HEK293 (cell line): ENCODE measurements around the gene ACTL8.

Source experiments
- PBX3 ChIP-seq: sonication (generic); formaldehyde crosslinking; IDR thresholded peaks from 2 replicates; pipeline ENCODE4 v1.8.1; 2022; ENCODE audit warnings: mild to moderate bottlenecking, moderate library complexity, missing genetic modification reagents
- PRDM2 ChIP-seq: fragments of 450-650 bp; formaldehyde crosslinking; IDR thresholded peaks from 2 replicates; pipeline ENCODE4 v1.5.1; 2016; ENCODE audit warnings: missing biosample characterization, missing genetic modification characterization, borderline replicate concordance
- REST ChIP-seq: fragments of 450-650 bp; formaldehyde crosslinking; IDR thresholded peaks from 2 replicates; pipeline ENCODE4 v1.5.1; 2016; ENCODE audit warnings: missing biosample characterization, missing genetic modification characterization
- ZBTB21 ChIP-seq: fragments of 450-650 bp; formaldehyde crosslinking; IDR thresholded peaks from 2 replicates; pipeline ENCODE4 v1.5.1; 2017; ENCODE audit warnings: missing biosample characterization, missing genetic modification characterization
- ZNF146 ChIP-seq: fragments of 450-650 bp; formaldehyde crosslinking; IDR thresholded peaks from 2 replicates; pipeline ENCODE4 v1.5.1; 2016; ENCODE audit warnings: missing biosample characterization, missing genetic modification characterization
- ZNF555 ChIP-seq: fragments of 450-650 bp; formaldehyde crosslinking; conservative IDR thresholded peaks from 2 replicates; pipeline ENCODE4 v1.5.1; 2017; ENCODE audit warnings: missing biosample characterization, mild to moderate bottlenecking, missing genetic modification characterization, inconsistent platforms
- ZNF777 ChIP-seq: fragments of 450-650 bp; formaldehyde crosslinking; IDR thresholded peaks from 2 replicates; pipeline ENCODE4 v1.5.1; 2017; ENCODE audit warnings: missing biosample characterization, missing genetic modification characterization, borderline replicate concordance
- ZSCAN23 ChIP-seq: fragments of 450-650 bp; formaldehyde crosslinking; IDR thresholded peaks from 2 replicates; pipeline ENCODE4 v1.5.1; 2016; ENCODE audit warnings: missing biosample characterization, missing genetic modification characterization
- TF ChIP-seq, protein P1 (sequence below): fragments of 450-650 bp; formaldehyde crosslinking; IDR thresholded peaks from 2 replicates; pipeline ENCODE4 v1.5.1; 2016; ENCODE audit warnings: missing biosample characterization, missing genetic modification characterization
- TF ChIP-seq, protein P2 (sequence below): fragments of 450-650 bp; formaldehyde crosslinking; IDR thresholded peaks from 2 replicates; pipeline ENCODE4 v1.5.1; 2016; ENCODE audit warnings: missing biosample characterization, missing genetic modification characterization

DNA sequence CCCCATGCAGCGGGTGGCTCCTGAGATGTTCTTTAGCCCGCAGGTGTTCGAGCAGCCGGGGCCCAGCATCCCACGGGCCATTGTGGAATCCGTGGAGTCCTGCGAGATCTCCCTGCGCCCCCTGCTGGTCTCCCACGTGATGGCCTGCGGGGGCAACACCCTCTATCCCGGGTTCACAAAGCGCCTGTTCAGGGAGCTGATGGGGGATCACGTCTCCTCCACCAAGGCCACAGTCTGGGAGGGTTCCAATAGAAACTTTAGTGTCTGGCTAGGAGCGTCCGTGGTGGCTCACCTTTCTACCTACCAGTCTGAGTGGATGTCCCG lies 71.0 kb downstream of the ACTL8 start:
- TF ChIP-seq PBX3 (CRISPR knock-in tag) (no peak), ZNF777 (tag by site-specific recombination) (no peak), PRDM2 (tag by site-specific recombination) (no peak), ZNF555 (tag by site-specific recombination) (no peak), ZBTB21 (tag by site-specific recombination) (no peak), REST (tag by site-specific recombination) (no peak), ZSCAN23 (no peak), ZNF146 (tag by site-specific recombination) (no peak)
- TF ChIP-seq, protein P1, sequence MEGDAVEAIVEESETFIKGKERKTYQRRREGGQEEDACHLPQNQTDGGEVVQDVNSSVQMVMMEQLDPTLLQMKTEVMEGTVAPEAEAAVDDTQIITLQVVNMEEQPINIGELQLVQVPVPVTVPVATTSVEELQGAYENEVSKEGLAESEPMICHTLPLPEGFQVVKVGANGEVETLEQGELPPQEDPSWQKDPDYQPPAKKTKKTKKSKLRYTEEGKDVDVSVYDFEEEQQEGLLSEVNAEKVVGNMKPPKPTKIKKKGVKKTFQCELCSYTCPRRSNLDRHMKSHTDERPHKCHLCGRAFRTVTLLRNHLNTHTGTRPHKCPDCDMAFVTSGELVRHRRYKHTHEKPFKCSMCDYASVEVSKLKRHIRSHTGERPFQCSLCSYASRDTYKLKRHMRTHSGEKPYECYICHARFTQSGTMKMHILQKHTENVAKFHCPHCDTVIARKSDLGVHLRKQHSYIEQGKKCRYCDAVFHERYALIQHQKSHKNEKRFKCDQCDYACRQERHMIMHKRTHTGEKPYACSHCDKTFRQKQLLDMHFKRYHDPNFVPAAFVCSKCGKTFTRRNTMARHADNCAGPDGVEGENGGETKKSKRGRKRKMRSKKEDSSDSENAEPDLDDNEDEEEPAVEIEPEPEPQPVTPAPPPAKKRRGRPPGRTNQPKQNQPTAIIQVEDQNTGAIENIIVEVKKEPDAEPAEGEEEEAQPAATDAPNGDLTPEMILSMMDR (tag by site-specific recombination), result peak; percentile 38; the same call in 1 of the 2 replicates
- TF ChIP-seq, protein P2, sequence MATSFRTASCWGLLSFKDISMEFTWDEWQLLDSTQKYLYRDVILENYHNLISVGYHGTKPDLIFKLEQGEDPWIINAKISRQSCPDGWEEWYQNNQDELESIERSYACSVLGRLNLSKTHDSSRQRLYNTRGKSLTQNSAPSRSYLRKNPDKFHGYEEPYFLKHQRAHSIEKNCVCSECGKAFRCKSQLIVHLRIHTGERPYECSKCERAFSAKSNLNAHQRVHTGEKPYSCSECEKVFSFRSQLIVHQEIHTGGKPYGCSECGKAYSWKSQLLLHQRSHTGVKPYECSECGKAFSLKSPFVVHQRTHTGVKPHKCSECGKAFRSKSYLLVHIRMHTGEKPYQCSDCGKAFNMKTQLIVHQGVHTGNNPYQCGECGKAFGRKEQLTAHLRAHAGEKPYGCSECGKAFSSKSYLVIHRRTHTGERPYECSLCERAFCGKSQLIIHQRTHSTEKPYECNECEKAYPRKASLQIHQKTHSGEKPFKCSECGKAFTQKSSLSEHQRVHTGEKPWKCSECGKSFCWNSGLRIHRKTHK (tag by site-specific recombination), result no peak
